GM21526 (cell line): ENCODE measurements around the gene JAKMIP1.

Experiments
- ATAC-seq: cut with Tn5 transposase; IDR thresholded peaks from one replicate; pipeline ENCODE4 v1.9.1; 2021; ENCODE audit warnings: moderate library complexity; ENCODE audit not compliant: unreplicated experiment, low FRiP score

The JAKMIP1 gene

DNA sequence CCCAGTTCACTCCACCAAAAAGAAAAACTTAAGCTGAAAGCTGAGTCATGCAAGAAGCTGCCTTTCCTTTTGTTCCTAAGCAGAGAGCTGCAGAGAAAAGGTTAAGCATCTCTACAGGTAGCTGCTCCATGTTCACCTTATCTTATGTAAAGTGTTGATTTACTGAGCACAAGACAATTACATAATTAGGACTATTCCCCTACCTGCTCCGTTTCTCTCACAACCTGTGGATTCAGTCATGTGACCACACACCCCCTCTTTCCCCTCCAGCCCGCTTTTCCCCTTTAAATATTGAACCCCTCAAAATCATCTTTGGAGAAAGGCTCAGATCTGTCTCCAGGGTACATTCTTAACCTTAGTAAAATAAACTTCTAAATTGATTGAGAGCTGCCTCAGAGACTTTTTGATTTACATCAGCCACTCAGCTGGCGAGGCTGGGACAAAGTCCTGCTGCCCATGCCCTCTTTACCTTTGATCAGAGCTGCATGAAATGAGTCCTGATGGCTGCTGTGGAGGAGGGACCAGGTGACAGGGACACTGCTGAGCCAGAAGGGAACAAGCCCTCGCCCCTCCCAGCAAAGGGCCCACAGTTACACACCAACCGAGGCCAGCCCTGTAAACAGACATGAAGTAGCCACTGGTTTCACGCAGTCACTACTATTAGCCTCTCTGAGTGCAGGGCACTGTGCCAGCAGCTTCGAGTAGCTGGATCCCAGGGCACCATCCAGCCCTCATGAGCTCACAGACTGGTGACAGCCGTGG is 128.2 kb downstream of the JAKMIP1 start:
- ATAC-seq: no peak

DNA sequence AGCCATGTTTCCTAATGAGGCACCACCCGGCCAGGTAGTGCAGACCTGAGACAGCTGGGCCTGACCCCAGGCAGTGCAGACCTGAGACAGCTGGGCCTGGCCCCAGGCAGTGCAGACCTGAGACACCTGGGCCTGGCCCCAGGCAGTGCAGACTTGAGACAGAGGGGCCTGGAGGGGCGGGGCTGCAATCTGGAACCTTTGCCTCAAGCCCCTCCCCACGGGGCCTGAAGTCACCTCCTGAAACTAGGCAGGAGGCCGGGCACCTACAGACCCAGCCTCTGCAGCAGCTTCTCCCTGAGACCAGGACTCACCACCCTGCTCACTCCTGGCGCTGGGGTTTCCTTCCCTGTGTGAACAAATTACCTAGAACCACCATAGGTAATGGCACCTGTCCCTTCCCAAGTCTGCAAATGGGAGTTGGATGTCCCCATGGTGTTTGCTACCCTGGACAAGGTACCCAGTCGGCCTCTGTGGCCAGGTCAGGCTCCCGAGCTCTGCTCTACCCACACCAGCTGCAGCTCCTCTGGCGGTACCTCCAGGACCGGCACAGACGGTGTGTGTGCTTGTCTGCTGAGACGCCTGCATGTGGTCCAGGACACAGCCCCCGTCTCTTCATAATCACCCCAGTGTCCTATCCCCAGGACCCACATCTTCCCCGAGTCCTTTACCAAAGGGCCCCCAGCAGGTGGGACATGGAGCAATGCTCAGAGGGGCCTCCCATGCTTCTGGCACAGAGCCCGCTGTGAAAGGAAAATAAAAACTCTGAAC is 129.0 kb downstream of the JAKMIP1 start:
- no peak for ATAC-seq

DNA sequence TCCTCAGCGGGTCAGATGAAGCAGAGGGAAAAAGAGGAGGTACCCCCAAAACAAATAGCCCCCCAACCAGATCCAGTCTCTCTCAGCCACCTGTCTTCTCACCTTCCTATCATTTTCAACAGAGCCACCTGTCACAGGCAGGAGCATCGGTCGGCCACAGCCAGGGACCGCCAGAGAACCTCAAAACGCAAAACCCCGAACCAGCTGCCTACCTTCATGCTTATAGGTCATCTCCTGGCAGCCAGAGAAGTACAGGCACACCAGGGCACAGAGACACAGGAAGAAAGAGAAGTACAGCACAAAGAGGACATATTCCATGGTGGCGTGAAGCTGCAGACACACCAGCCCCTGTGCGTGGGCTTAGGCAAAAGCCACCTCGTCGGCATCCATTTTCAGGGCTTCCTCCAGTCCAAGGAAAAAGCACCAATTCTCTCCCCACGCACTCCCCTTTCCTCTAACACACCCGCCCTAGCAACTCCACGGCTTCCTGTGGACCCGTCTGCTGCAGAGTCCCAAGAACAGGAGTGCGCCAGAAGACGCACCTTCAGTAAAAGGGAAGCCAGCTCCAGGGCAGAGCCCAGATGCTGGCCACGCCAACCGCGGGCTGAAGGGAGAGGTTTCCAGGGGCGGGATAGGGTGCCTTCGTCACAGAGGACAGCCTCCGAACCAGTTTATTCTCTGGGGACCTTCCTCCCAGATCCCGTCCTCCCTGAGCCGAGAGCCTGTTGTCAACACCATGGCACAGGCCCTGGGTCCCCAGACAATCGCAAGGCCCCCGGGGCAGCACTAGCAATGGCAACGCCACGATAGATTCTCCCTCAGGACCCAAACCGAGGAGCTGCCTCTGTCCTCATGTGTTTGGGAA is 130.3 kb downstream of the JAKMIP1 start:
- ATAC-seq: no peak

DNA sequence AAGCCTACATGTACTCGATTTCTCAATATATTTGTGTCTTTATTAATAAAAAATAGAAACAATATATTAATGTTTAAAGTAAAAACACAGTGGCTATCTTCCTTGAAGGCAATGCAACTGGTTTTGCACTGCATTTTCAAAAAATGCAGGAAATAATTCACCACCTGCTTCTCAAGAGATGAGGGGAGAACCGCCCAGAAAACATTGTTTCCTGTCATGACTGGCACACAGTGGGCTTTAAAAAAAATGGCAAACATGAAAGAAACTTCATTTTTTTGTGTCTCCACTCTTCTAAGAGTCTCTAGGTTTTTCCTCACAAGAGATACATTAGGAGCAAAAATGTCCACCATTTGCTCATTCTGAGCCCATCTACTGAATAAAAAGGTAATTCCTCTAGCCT is 131.4 kb downstream of the JAKMIP1 start:
- no peak for ATAC-seq

DNA sequence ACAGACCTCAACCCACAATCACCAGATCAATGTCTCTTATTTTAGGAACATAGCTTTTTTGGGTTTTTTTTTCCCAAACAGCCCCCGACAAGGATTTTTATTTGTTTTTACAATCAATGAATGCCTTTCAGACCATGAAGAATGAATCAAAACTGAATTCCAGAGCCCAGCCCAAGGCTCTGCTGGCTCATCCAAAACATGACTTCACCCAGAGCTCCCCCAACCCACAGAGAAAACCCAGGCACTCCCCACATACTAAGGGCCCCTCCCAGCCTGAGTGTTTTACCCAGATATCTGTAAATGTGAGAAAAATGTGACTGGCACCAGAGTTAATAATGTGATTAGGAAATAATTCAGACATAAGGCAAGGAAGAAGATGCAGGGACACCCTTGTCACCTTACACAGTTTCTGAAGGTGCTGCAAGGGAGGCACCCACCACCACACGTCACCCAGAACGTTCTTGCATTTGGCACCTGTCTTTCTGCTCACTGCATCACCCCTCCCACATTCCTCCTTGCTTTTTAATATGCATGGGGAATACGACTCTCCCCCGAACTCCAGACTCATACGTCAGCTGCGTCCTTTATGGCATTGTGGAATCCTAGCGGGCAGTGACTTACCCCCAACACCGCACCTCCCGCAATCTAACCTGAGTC is 134.3 kb downstream of the JAKMIP1 start:
- no peak for ATAC-seq

DNA sequence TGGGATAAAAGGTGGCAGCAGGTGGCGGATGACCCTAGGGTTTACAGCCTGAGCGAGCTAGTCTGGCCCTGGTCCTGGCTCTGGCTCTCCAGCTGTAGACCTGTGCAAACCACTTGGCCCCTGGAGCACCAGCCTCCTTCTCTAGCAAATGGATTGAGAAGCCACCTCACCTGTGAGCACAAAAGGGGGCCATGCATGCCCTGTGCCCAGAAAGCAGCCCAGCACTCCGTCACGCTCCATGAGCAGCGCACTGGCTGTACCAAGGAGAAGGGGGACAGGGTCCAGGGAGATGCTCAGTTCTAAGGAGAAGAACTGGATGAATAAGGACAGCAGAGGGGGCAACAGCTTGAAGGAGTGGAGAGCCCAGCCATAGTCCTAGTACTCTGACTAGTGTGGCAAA is 135.2 kb downstream of the JAKMIP1 start:
- no peak for ATAC-seq

DNA sequence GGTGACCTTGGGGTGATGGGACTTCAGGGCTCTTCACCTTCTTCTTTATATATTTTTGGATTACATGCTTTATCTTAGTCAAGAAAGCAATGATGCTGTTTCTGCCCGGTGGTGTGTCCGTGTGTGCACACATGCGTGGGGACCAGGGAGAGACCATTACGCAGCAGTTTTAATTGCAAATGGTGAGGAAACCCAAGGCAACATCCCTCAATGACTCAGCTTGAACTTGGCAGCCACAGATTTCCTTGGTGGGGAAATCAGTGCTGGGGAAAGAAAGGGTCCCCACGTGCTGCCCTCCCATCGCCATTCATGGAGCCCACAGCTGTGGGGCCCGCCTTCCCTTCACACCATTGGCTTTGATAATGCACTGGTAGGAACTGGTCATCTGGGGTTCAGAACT is 136.0 kb downstream of the JAKMIP1 start:
- no peak for ATAC-seq

DNA sequence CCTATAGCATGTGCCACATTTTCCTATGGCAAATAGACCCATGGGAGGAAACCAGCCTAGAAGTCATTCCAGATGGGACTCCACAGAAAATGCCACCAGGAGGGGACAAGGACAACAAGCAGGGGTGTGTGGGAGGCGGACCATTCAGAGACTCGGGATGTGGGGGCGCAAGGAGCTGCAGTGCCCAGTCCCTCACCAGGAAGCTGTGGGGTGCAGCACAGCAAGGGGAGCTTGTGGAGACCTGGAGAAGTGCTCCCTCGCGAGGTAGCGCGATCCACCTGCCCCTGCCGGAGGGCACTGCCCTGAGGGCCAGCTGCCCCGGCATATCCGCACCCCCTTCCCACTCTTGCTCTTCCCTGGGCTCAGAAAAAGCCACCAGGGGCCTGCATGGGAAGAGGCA is 136.7 kb downstream of the JAKMIP1 start:
- ATAC-seq: no peak

DNA sequence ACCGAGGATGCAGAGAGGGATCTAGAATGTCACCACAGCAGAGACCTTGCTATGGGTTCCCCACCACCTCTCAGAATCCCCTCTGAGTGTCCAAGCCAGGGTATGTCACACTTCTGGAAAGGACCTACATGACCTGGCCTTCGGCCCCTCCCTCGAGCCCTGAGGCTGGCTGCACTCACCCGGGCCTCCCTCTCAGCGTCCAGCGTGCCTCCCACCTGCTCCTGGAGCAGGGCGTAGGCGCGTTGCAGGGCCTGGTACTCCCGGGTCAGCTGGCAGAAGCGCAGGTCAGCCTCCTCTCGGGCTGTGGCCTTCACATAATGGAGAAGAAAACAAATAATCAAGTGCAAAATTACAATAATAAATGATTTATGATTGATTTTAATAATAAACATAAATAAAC is 138.2 kb downstream of the JAKMIP1 start:
- ATAC-seq: no peak

DNA sequence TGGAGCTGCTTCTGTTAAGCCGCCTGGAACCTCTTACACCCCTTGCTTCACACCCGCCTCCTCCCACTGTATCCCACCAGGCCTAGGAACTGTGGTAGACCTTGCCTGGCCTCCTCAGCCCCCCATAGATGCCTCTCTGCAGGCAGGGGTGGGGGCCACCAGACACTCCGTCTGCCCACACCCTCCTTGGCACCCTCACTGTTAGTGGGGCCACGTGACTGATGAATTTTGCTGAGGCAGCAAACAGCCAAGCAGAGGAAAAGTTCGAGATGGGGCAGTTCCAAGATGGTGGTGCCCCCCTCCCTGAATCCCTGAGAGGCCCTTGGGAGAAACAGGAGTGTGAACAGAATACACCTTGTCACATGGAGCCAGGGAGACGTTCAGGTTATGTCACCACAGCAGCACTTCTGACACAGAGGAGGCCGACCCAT is 141.0 kb downstream of the JAKMIP1 start:
- no peak for ATAC-seq

DNA sequence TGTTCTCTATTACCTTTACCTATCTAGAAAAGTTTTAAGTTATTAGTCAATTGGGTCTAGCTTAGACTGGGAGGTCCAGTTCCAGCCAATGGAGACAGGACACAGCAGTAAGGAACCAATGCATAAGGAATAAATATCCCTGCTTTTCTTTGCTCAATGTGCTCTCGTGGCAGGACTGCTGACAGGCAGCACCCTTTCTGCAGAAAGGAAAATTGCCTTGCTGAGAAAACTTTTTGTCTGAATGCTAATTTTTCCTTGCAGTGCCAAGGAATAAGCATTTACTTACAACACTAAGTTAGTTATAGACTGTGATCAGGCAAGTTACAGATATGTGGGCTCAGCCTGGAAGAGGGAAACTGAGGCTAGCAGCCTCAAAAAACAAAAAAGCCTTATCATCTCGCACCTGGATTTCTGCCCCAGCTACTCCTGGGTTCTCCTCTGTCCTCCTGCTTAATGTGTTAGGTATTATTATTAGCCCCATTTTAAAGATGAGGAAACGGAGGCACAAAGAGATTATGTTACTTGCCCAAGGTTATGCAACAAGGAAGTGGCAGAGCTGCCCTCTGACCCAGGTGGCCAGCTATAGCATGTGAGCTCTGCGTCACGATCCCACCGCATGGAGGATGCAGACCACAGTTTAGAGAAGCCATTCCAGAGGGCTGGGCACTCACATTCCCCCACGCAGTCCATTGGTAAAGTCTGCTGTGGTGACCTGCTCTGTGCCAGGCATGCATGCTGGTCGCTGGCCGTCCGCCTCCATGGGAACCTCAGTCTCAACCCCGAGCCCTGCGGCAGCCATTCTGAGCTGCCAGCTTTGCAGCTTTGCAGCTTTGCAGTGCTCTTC is 141.6 kb downstream of the JAKMIP1 start:
- no peak for ATAC-seq

DNA sequence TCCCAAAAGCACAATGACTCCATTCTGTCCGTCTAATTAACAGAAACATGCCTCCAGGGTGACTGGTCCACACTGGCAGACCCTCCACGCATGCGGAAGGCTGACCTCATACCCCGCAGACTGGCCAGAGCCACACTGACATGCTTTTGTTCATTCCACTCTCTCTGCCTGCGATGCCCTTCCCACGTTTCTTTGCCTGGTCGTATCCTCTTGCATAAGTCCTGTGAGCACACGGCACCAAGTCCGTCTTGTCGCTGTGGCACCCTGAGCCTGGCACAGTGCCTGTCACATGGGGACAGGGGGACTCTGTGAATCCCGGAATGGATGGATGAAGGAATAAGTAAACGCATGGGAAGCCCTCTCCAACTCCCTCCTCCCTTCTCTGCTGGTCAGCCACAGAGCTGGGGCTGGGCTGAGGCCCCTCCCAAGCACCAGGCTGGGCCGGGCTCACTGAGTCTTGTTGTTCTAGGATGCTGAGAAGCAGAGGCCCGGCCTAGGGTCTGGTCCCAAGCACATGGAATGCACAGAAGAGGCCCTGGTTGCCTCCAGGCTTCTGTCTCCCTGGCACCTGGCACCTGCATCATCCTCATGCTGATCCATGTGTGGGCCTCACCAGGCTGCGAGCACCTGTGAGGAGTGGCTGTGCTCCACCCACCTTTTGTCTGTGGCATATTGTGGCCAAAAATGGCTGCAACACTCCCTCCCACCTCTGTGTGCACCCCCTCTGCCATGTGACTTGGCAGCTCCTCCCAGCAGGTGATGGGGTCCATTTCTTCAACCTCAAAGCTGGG is 143.2 kb downstream of the JAKMIP1 start:
- no peak for ATAC-seq

DNA sequence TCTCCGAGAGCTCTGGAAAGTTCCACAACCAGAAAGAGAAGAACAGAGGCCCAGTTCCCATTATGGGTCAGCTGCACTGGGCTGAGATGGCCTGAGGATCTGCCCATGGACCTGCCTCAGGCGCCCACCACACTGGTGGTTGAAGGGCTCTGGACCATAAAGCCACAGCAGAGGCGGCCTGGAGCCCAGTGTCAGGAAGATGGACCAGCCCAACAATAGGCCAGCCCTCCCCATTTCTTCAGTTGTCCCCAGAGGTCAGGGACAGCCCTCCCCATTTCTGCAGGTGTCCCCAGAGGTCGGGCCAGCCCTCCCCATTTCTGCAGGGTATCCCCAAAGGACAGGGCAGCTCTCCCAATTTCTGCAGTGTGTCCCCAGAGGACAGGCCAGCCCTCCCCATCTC is 144.9 kb downstream of the JAKMIP1 start:
- no peak for ATAC-seq

DNA sequence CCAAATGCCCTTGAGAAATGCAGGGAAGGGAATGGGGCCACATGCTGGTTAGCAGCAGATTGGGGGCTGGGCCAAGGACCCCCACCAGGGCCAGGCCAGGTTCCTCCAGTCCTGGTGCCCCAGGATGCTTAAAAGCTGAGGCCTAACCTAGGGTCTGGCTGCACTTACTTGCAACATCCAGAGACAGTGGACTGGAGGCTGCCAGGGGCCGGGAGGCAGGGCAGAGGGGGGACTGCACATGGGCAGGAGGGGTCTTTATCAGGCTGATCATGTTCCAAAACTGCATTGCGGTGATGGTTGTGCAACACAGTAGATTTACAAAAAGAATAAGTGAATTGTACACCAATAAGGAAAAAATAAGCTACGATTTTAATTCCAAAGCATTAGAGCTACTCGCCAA is 145.3 kb downstream of the JAKMIP1 start:
- ATAC-seq: no peak

DNA sequence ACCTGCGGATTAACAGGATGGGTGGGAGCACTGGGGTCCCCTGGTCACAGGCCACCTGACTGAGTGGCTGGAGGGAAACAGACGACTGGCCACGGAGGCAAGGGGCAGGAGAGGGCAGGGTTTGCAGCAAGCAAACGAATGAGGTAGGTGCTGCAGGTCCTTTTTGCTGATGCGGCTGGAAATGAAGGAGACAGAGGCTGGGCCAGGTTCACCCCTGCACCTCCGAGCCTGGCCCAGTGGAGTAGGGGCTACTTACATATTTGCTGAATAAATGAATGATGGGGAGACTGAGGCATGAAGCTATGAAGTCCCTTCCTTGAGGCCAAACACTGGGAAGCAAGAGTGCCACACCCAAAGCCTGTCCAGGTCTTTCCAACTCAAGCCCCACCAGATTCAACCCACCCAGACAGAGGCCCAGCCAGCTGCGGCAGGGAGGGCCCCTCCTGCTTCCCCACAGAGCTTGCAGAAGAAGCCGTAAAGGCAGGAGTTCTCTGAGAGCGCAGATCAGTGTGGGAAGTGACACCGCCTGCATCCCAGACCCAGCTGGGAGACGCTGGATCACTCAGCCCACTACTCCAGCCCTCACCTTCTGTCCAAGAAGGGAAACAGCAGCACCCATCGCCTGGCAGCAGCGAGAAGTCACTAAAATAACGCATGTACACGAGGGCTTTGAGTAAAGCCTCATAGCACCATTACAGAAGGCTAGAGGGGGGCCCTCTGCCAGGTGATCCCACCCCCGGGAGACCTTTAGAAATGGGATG is 146.0 kb downstream of the JAKMIP1 start:
- no peak for ATAC-seq

DNA sequence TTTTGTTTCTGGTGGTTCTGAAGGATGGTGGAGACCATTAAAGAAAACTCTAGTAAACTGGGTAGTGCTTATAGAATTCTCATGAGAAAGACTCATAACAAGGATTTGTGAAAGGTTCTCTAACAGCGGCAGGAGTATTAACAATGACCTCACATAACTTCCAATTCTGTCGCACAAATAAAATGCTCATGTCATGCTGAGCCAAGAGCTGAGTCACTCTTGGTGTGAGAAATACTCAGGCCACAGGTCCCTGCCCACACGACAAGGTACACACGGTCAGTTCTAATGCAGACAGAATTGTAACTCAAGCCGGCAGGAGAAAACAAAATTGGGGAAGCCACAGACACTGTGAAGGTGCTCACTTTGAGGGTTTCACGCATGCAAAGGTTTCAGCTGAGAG is 147.7 kb downstream of the JAKMIP1 start:
- no peak for ATAC-seq

DNA sequence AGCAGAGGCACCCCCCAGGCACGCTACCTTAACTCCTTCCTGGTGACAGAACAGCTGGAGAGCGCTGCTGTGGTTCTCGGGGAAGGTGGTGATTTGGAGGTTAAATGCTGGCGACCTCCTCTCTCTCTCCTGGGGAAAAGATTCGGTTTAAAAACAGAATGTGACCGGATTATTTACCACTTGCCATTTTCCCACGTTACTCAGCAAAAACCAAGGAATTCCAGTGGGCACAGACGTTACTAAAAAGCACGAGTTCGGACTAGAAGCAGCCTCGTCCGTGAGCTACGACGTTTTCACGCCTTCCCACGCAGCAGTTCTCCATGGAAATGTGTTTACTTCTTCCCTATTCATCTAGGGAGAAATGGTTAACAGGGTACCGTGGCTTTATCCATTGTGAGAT is 149.8 kb downstream of the JAKMIP1 start:
- no peak for ATAC-seq

DNA sequence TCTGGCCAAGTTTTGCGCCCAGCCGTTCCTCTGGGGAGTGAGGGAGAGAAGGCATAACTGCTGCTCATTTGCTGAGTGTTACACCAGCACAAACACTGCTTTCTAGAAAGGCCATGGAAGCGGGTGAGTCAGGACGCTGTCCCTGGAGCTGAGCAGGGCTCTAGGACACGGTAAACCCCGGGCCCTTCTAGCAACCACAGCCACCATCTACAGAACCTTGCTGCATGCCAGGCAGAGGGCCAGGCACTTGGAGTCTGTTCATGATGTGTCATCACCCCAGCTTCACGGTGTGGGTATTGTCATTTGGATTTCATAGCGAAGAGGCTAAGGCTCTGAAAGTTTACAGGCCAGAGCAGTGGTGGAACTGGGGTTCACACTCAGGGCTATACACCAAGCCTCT is 150.4 kb downstream of the JAKMIP1 start:
- ATAC-seq: no peak
